SK-N-SH treated with all-trans-retinoic acid at 6 μM for 48 hours (cell line): ENCODE results near the gene CARD9.

ENCODE experiments used
- ATAC-seq: fragments of 200-7000 bp; cut with Tn5 transposase; 3 replicates; pipeline ENCODE4 v1.9.1; 2020; ENCODE audit warnings: mild to moderate bottlenecking, moderate library complexity
- ARNTL ChIP-seq: fragments of 450-650 bp; formaldehyde crosslinking; IDR thresholded peaks from 2 replicates; pipeline ENCODE4 v1.5.0; 2020; ENCODE audit warnings: low read depth, mild to moderate bottlenecking, moderate library complexity, borderline replicate concordance
- CSDC2 ChIP-seq: fragments of 250-450 bp; sonication (Bioruptor Pico); IDR thresholded peaks from 2 replicates; pipeline ENCODE4 v1.5.0; 2020; ENCODE audit warnings: mild to moderate bottlenecking, moderate library complexity
- ESRRG ChIP-seq: fragments of 250-450 bp; sonication (Bioruptor Pico); IDR thresholded peaks from 2 replicates; pipeline ENCODE4 v1.6.1; 2021; ENCODE audit warnings: mild to moderate bottlenecking
- GLIS3 ChIP-seq: fragments of 250-450 bp; sonication (Bioruptor Pico); IDR thresholded peaks from 2 replicates; pipeline ENCODE4 v1.5.0; 2020; ENCODE audit warnings: mild to moderate bottlenecking, moderate library complexity
- PPARA ChIP-seq: fragments of 250-450 bp; sonication (Bioruptor Pico); IDR thresholded peaks from 2 replicates; pipeline ENCODE4 v1.5.0; 2020; ENCODE audit warnings: mild to moderate bottlenecking, borderline replicate concordance
- RARB ChIP-seq: fragments of 250-450 bp; sonication (Bioruptor Pico); IDR thresholded peaks from 2 replicates; pipeline ENCODE4 v1.8.0; 2021; ENCODE audit warnings: mild to moderate bottlenecking, moderate library complexity
- SNAI2 ChIP-seq: fragments of 250-450 bp; sonication (Bioruptor Pico); IDR thresholded peaks from 2 replicates; pipeline ENCODE4 v1.5.0; 2020; ENCODE audit warnings: mild to moderate bottlenecking, moderate library complexity
- TCF4 ChIP-seq: fragments of 250-450 bp; sonication (Bioruptor Pico); IDR thresholded peaks from 2 replicates; pipeline ENCODE4 v1.8.0; 2021; ENCODE audit warnings: mild to moderate bottlenecking, moderate library complexity, borderline replicate concordance
- TOX ChIP-seq: fragments of 250-450 bp; sonication (Bioruptor Pico); IDR thresholded peaks from 2 replicates; pipeline ENCODE4 v1.8.0; 2021; ENCODE audit warnings: mild to moderate bottlenecking, moderate library complexity, borderline replicate concordance
- ZC3H10 ChIP-seq: fragments of 250-450 bp; sonication (Bioruptor Pico); IDR thresholded peaks from 2 replicates; pipeline ENCODE4 v1.5.1; 2021; ENCODE audit warnings: mild to moderate bottlenecking, moderate library complexity
- ZFP3 ChIP-seq: fragments of 250-450 bp; sonication (Bioruptor Pico); IDR thresholded peaks from 2 replicates; pipeline ENCODE4 v1.5.0; 2020; ENCODE audit warnings: mild to moderate bottlenecking, moderate library complexity
- ZFP30 ChIP-seq: fragments of 450-650 bp; formaldehyde crosslinking; IDR thresholded peaks from 2 replicates; pipeline ENCODE4 v1.5.0; 2022; ENCODE audit warnings: mild to moderate bottlenecking, moderate library complexity
- ZNF70 ChIP-seq: fragments of 450-650 bp; formaldehyde crosslinking; IDR thresholded peaks from 2 replicates; pipeline ENCODE4 v1.5.0; 2020; ENCODE audit warnings: mild to moderate bottlenecking, moderate library complexity
- TF ChIP-seq, protein P1 (sequence below): fragments of 250-450 bp; sonication (Bioruptor Pico); IDR thresholded peaks from 2 replicates; pipeline ENCODE4 v1.5.1; 2020; ENCODE audit warnings: low read depth, mild to moderate bottlenecking, moderate library complexity
- TF ChIP-seq, protein P2 (sequence below): fragments of 250-450 bp; sonication (Bioruptor Pico); IDR thresholded peaks from 2 replicates; pipeline ENCODE4 v1.8.0; 2021; ENCODE audit warnings: low read depth, mild to moderate bottlenecking, moderate library complexity, borderline replicate concordance
- TF ChIP-seq, protein P3 (sequence below): fragments of 250-450 bp; sonication (Bioruptor Pico); IDR thresholded peaks from 2 replicates; pipeline ENCODE4 v1.5.0; 2020; ENCODE audit warnings: mild to moderate bottlenecking, moderate library complexity
- TF ChIP-seq, protein P4 (sequence below): fragments of 250-450 bp; sonication (Bioruptor Pico); IDR thresholded peaks from 2 replicates; pipeline ENCODE4 v1.5.1; 2021; ENCODE audit warnings: mild to moderate bottlenecking, moderate library complexity

Gene CARD9

DNA sequence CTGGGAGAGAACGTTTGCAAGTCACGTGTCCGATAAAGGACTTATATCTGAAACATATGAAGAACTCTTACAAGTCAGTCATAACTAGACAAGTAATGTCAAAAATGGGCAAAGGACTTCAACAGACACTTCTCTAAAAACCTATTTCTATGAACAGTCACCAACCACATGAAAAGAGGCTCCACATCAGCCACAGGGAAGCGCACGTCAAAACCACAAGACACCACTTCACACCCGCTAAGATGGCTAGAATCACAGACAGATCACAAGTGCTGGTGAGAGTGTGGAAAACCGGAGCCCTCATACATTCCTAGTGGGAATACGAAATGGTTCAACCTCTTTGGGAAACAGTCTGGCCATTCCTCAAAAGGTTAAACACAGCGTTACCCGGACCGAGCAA is 11.5 kb upstream of the CARD9 start:
- TF ChIP-seq, protein P1, sequence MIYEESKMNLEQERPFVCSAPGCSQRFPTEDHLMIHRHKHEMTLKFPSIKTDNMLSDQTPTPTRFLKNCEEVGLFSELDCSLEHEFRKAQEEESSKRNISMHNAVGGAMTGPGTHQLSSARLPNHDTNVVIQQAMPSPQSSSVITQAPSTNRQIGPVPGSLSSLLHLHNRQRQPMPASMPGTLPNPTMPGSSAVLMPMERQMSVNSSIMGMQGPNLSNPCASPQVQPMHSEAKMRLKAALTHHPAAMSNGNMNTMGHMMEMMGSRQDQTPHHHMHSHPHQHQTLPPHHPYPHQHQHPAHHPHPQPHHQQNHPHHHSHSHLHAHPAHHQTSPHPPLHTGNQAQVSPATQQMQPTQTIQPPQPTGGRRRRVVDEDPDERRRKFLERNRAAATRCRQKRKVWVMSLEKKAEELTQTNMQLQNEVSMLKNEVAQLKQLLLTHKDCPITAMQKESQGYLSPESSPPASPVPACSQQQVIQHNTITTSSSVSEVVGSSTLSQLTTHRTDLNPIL (CRISPR knock-in tag), result no peak
- no peak for TF ChIP-seq ARNTL (CRISPR knock-in tag)
- TF ChIP-seq, protein P2, sequence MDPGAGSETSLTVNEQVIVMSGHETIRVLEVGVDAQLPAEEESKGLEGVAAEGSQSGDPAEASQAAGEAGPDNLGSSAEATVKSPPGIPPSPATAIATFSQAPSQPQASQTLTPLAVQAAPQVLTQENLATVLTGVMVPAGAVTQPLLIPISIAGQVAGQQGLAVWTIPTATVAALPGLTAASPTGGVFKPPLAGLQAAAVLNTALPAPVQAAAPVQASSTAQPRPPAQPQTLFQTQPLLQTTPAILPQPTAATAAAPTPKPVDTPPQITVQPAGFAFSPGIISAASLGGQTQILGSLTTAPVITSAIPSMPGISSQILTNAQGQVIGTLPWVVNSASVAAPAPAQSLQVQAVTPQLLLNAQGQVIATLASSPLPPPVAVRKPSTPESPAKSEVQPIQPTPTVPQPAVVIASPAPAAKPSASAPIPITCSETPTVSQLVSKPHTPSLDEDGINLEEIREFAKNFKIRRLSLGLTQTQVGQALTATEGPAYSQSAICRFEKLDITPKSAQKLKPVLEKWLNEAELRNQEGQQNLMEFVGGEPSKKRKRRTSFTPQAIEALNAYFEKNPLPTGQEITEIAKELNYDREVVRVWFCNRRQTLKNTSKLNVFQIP (CRISPR knock-in tag), result no peak
- ATAC-seq, result no peak

DNA sequence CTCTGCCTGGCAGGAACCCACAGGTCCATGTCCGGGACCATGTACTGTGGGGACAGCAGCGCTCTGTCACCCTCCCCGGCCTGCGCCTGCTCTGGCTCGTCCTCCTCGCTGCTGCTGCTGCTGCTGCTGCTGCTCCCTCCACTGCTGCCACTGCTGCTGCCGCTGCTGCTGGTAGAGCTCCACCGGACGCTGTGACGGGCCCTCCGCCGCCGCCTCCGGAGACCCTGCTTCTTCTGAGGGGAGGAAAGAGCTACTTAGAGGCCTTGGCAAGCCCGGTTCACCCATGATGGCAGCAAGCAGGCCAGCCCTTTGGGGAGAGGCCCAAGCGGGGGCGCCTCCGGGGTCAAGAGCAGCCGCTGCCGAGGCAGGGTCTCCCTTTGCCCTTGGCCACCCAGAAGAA is 10.0 kb upstream of the CARD9 start:
- TF ChIP-seq ESRRG (CRISPR knock-in tag) (no peak), CSDC2 (CRISPR knock-in tag) (no peak), ZFP3 (CRISPR knock-in tag) (no peak), RARB (CRISPR knock-in tag) (no peak), ZFP30 (no peak), GLIS3 (CRISPR knock-in tag) (no peak), TCF4 (no peak), TOX (CRISPR knock-in tag) (no peak)
- TF ChIP-seq, protein P3, sequence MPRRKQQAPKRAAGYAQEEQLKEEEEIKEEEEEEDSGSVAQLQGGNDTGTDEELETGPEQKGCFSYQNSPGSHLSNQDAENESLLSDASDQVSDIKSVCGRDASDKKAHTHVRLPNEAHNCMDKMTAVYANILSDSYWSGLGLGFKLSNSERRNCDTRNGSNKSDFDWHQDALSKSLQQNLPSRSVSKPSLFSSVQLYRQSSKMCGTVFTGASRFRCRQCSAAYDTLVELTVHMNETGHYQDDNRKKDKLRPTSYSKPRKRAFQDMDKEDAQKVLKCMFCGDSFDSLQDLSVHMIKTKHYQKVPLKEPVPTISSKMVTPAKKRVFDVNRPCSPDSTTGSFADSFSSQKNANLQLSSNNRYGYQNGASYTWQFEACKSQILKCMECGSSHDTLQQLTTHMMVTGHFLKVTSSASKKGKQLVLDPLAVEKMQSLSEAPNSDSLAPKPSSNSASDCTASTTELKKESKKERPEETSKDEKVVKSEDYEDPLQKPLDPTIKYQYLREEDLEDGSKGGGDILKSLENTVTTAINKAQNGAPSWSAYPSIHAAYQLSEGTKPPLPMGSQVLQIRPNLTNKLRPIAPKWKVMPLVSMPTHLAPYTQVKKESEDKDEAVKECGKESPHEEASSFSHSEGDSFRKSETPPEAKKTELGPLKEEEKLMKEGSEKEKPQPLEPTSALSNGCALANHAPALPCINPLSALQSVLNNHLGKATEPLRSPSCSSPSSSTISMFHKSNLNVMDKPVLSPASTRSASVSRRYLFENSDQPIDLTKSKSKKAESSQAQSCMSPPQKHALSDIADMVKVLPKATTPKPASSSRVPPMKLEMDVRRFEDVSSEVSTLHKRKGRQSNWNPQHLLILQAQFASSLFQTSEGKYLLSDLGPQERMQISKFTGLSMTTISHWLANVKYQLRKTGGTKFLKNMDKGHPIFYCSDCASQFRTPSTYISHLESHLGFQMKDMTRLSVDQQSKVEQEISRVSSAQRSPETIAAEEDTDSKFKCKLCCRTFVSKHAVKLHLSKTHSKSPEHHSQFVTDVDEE (CRISPR knock-in tag), result no peak
- TF ChIP-seq, protein P1 (CRISPR knock-in tag), result no peak
- ATAC-seq, result no peak

DNA sequence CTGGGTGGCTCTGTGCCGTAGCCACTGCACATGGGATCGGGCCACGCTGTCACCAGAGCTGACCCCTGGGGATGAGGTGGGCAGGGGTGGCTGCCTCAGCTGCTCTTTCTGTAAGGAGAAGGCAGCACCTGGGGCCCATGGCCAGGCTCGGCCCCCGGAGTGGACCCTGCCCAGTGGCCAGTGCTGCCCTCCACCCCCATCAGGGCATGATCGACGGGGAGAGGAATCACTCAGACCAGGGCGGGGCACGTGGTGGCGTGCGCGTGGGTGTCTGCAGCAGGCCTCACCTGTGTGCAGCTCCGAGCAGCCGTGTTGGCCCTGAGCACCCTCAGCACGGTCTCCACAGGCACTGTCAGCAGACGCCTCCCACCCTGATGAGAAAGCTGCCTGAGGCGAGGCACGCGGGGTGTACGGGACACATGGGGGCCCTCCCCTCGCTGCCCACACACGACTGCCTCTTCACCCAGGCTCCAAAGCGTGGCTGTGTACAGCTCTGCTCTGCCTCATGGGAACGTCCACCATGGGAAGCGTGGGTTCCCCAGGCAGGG is 8.6 kb upstream of the CARD9 start:
- TF ChIP-seq TCF4, result no peak
- no peak for TF ChIP-seq ZC3H10
- no peak for TF ChIP-seq ZFP30
- no peak for TF ChIP-seq ZFP3 (CRISPR knock-in tag)
- no peak for TF ChIP-seq SNAI2 (CRISPR knock-in tag)
- ATAC-seq, result no peak

DNA sequence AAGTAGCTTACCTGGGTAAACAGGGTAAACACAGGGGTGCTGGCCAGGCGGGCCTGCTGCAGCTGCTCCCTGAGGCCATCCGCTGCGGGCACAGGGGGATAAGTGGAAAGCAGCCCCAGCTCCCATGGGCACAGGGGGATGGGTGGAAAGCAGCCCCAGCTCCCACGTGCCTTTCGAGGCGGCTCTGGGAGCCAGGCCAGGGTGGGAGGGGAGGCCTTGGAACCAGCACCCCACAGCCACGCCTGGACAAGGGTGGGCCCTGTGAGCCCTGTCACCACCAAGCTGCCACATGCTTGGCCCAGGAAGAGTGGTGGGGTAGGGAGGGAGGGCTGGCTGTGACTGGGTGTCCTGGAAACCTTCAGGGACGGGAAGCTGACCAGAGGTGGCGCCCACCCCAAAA is 7.8 kb upstream of the CARD9 start:
- no peak for TF ChIP-seq ESRRG (CRISPR knock-in tag)
- no peak for TF ChIP-seq PPARA (CRISPR knock-in tag)
- TF ChIP-seq, protein P3 (CRISPR knock-in tag), result no peak
- TF ChIP-seq, all 23 proteins: peak for 0

DNA sequence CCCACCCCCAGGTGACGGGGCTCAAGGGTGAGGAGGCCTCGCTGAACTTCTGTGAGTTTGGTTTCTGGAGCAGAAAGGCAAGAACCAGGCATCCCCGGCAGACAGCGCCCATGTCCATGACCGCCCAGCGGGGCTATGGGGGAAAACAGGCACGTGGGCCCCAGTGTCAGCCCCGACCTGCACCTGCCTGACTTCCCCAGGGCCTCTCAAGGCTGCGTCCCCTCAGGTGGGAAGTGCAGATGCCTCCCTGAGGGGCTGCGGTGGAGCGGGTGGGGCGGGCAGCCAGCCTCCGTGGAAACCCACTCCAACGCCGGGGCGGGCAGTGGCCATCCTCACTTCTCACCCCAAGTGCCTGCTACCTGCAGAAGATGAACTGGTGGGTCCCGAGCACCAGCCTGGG is 6.9 kb upstream of the CARD9 start:
- TF ChIP-seq PPARA (CRISPR knock-in tag) (no peak), GLIS3 (CRISPR knock-in tag) (no peak), ZFP3 (CRISPR knock-in tag) (no peak), TOX (CRISPR knock-in tag) (no peak), ZC3H10 (no peak), ESRRG (CRISPR knock-in tag) (no peak), ZNF70 (no peak), SNAI2 (CRISPR knock-in tag) (no peak)
- TF ChIP-seq, protein P4, sequence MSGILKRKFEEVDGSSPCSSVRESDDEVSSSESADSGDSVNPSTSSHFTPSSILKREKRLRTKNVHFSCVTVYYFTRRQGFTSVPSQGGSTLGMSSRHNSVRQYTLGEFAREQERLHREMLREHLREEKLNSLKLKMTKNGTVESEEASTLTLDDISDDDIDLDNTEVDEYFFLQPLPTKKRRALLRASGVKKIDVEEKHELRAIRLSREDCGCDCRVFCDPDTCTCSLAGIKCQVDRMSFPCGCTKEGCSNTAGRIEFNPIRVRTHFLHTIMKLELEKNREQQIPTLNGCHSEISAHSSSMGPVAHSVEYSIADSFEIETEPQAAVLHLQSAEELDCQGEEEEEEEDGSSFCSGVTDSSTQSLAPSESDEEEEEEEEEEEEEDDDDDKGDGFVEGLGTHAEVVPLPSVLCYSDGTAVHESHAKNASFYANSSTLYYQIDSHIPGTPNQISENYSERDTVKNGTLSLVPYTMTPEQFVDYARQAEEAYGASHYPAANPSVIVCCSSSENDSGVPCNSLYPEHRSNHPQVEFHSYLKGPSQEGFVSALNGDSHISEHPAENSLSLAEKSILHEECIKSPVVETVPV, result no peak
- TF ChIP-seq, all 23 proteins: peak for 0
- ATAC-seq, result no peak

More for the DNA sequence above, 7.8 kb upstream of the CARD9 start:
- ATAC-seq, result no peak
